RWPE2 (cell line): ENCODE data around the gene ABAT.
"Not testable (repeated sequence)": the region's sequence is repeated elsewhere in the genome, so short reads cannot be mapped to it uniquely, and the experiment has no call there.

ENCODE experiments used
- ATAC-seq: fragments of 200-7000 bp; cut with Tn5 transposase; 3 replicates; pipeline ENCODE4 v1.9.1; 2021; ENCODE audit warnings: low read depth
- DNase-seq: peaks from one replicate; pipeline ENCODE4 v3.0.0-alpha.2; 2020; ENCODE audit warnings: low spot score
- H3K27ac ChIP-seq: fragments of 450-650 bp; 2 replicates; pipeline ENCODE4 v1.5.1; 2017; ENCODE audit warnings: mild to moderate bottlenecking; ENCODE audit not compliant: poor library complexity, severe bottlenecking
- H3K27me3 ChIP-seq: fragments of 250-450 bp; sonication (Bioruptor Pico); 2 replicates; pipeline ENCODE4 v1.5.1; 2021; ENCODE audit warnings: mild to moderate bottlenecking, moderate library complexity; ENCODE audit not compliant: insufficient read depth, poor library complexity, severe bottlenecking
- H3K36me3 ChIP-seq: fragments of 250-450 bp; sonication (Bioruptor Pico); 2 replicates; pipeline ENCODE4 v1.5.1; 2020; ENCODE audit warnings: low read depth, mild to moderate bottlenecking, moderate library complexity
- H3K4me1 ChIP-seq: fragments of 250-450 bp; sonication (Bioruptor Pico); 2 replicates; pipeline ENCODE4 v1.5.1; 2021; ENCODE audit warnings: mild to moderate bottlenecking, moderate library complexity; ENCODE audit not compliant: insufficient read depth, poor library complexity, severe bottlenecking
- H3K4me3 ChIP-seq: fragments of 250-450 bp; sonication (Bioruptor Pico); 2 replicates; pipeline ENCODE4 v1.5.1; 2021; ENCODE audit warnings: mild to moderate bottlenecking, moderate library complexity; ENCODE audit not compliant: severe bottlenecking
- H3K9me3 ChIP-seq: fragments of 250-450 bp; sonication (Bioruptor Pico); 2 replicates; pipeline ENCODE4 v1.5.1; 2021; ENCODE audit warnings: mild to moderate bottlenecking, moderate library complexity; ENCODE audit not compliant: severe bottlenecking
- TF ChIP-seq, protein P1 (sequence below): fragments of 450-650 bp; IDR thresholded peaks from one replicate; pipeline ENCODE4 v1.5.1; 2017; ENCODE audit warnings: mild to moderate bottlenecking, moderate library complexity; ENCODE audit not compliant: poor library complexity, severe bottlenecking

ABAT gene

DNA sequence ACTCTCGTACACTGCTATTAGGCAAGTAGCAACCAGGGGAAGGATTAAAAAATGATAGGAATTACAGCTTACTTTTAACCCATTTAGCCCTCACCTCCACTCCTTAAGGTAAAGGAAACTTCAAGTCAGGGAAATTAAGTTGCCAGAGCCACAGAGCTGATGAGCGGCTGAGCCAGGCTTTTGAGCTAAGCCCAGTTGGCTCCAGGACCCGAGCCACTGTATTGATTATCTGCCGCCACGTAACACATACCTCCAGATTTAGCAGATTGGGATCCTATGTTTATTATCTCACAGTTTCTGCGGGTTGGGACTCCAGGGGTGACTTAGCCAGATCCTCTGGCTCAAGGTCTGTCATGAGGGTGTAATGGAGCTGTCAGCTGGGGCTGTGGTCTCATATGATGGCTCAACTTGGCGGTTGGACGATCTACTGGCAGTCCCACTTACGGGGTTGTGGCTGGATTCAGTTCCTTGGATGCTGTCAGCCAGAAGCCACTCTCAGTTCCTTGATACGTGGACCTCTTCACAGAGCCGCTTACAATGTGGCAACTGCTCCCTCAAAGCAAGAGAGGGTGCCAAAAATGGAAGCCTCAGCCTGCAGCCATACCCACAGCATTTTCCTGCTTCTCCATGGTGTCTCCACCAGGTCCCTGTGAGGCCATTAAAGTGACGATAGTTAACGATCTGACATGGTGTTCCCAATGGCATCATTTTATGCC lies 65.7 kb downstream of the ABAT start:
- peak; percentile 19 for DNase-seq
- no peaks in the 10 kb centered on the region for H3K27me3 ChIP-seq
- TF ChIP-seq, protein P1, sequence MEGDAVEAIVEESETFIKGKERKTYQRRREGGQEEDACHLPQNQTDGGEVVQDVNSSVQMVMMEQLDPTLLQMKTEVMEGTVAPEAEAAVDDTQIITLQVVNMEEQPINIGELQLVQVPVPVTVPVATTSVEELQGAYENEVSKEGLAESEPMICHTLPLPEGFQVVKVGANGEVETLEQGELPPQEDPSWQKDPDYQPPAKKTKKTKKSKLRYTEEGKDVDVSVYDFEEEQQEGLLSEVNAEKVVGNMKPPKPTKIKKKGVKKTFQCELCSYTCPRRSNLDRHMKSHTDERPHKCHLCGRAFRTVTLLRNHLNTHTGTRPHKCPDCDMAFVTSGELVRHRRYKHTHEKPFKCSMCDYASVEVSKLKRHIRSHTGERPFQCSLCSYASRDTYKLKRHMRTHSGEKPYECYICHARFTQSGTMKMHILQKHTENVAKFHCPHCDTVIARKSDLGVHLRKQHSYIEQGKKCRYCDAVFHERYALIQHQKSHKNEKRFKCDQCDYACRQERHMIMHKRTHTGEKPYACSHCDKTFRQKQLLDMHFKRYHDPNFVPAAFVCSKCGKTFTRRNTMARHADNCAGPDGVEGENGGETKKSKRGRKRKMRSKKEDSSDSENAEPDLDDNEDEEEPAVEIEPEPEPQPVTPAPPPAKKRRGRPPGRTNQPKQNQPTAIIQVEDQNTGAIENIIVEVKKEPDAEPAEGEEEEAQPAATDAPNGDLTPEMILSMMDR, result no peak
- ATAC-seq, result no peak
- no peaks in the 10 kb centered on the region for H3K36me3 ChIP-seq
- no peaks in the 10 kb centered on the region for H3K9me3 ChIP-seq
- H3K4me1 ChIP-seq, result no peaks in the 10 kb centered on the region
- no peak overlapping the region for H3K27ac ChIP-seq
- no peak overlapping the region for H3K4me3 ChIP-seq

- no peaks in the 10 kb centered on the region for H3K9me3 ChIP-seq
- H3K4me1 ChIP-seq, result no peaks in the 10 kb centered on the region
- no peak for DNase-seq
- H3K4me3 ChIP-seq, result no peak overlapping the region
- ATAC-seq, result no peak
- H3K27me3 ChIP-seq, result no peaks in the 10 kb centered on the region
- no peaks in the 10 kb centered on the region for H3K36me3 ChIP-seq
- no peak overlapping the region for H3K27ac ChIP-seq
- TF ChIP-seq, protein P1, result no peak
These were observed 66.4 kb downstream of the ABAT start for GRCh38 chr16:8740775-8741355.

DNA sequence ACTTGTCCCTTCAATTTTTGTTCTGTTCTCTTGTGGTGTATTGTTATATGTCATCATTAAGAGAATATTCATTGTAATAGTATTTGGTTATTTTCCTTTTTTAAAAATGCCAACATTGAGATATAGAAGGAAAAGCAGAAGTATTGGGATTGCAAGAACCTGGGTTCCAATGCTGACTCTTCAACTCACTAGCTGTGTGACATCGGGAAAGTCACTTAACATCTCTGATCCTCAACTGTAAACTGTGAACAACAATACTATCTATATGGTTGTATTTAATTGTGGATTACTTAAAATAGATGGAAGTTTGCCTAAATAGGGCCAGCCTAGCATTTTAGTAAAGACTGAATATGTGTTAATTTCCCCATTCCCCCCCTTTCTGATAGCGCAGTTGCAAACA lies 67.2 kb downstream of the ABAT start:
- H3K4me3 ChIP-seq, result no peak overlapping the region
- ATAC-seq, result no peak
- TF ChIP-seq, protein P1, result no peak
- H3K9me3 ChIP-seq, result no peaks in the 10 kb centered on the region
- no peaks in the 10 kb centered on the region for H3K4me1 ChIP-seq
- DNase-seq, result no peak
- H3K27me3 ChIP-seq, result no peaks in the 10 kb centered on the region
- no peaks in the 10 kb centered on the region for H3K36me3 ChIP-seq
- no peak overlapping the region for H3K27ac ChIP-seq

DNA sequence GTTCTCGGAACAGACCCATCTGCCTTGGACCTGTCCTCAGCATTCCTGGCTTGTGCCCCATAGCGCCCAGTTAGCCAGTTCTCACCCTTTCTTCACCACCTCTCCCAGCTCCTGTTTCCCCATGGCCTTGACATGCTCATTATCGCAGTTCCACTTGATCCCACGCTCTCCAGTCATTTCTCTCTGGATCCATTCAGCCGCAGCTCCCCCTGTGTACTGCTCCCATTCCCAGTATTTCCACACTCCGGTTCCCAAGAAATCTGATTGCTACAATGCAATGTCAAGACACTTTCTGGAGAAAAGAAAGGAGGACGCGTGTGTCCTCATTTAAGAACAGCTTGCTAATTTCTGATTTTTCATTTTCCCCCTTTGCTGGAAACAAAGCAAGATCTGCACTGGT lies 67.7 kb downstream of the ABAT start:
- Histone ChIP-seq H3K4me1 (no peaks in the 10 kb centered on the region), H3K9me3 (no peaks in the 10 kb centered on the region), H3K27ac (no peak overlapping the region), H3K4me3 (no peak overlapping the region), H3K36me3 (no peaks in the 10 kb centered on the region), H3K27me3 (no peaks in the 10 kb centered on the region)
- TF ChIP-seq, protein P1, result no peak
- DNase-seq (no peak), ATAC-seq (no peak)

GRCh38 chr16:8748944-8749343 lies 74.5 kb downstream of the ABAT start:
- H3K27ac ChIP-seq, ATAC-seq, H3K27me3 ChIP-seq, H3K4me3 ChIP-seq, DNase-seq, H3K4me1 ChIP-seq, H3K9me3 ChIP-seq, H3K36me3 ChIP-seq: not testable (repeated sequence)
